Activated B cell treated with CpG ODN at 0.5 μM for 24 hours (primary cell): ENCODE data around the gene EMC1. TPM values are rescaled to one million over a fixed set of nuclear protein-coding genes. Genes with fewer than 3 reads are reported as not detected.

ENCODE experiments used
- ATAC-seq: fragments of 200-7000 bp; cut with Tn5 transposase; one replicate; pipeline ENCODE4 v1.10.0; 2021; ENCODE audit warnings: low read depth, mild to moderate bottlenecking, moderate library complexity
- CTCF ChIA-PET: fragments of 350-600 bp; sonication (Branson Sonifier 250); formaldehyde crosslinking; loops from one replicate; lab custom pipeline; 2021; ENCODE audit warnings: antibody characterized with exemption; lab: Charles Lee
- POLR2A ChIA-PET: fragments of 350-600 bp; sonication (Branson Sonifier 250); formaldehyde crosslinking; loops from one replicate; lab custom pipeline; 2021; ENCODE audit warnings: antibody characterized with exemption; lab: Charles Lee
- DNase-seq: peaks from one replicate; pipeline ENCODE4 v3.0.0; 2022
- H3K27ac Mint-ChIP-seq: one replicate; pipeline ENCODE4 v1.8.0; 2020; ENCODE audit warnings: mixed read lengths
- H3K27me3 Mint-ChIP-seq: one replicate; pipeline ENCODE4 v1.8.0; 2021; ENCODE audit warnings: mixed read lengths
- H3K36me3 Mint-ChIP-seq: one replicate; pipeline ENCODE4 v1.8.0; 2021; ENCODE audit warnings: low read depth, mixed read lengths
- H3K4me1 Mint-ChIP-seq: one replicate; pipeline ENCODE4 v1.8.0; 2021; ENCODE audit warnings: mixed read lengths
- H3K4me3 Mint-ChIP-seq: one replicate; pipeline ENCODE4 v1.8.0; 2020; ENCODE audit warnings: mild to moderate bottlenecking, mixed read lengths
- H3K9me3 Mint-ChIP-seq: one replicate; pipeline ENCODE4 v1.8.0; 2020; ENCODE audit warnings: mixed read lengths
- CTCF ChIP-seq: fragments of 200-600 bp; IDR thresholded peaks from one replicate; pipeline ENCODE4 v1.8.0; 2022; ENCODE audit warnings: antibody characterized with exemption, mild to moderate bottlenecking
- intact Hi-C: fragments of 100-400 bp; cut with micrococcal nuclease; formaldehyde crosslinking; loops from one replicate; pipeline ENCODE4 v1.15.1; 2024
- total RNA-seq: library from RNA; stranded (reverse); gene quantifications from 2 replicates; pipeline ENCODE4 v1.2.3, GENCODE V29; 2022

Gene EMC1
- total RNA-seq, 1 donor from 2014 or later = 42.7 TPM

GRCh38 chr1:19229229-19229628, 22.1 kb downstream of the EMC1 start:
- no peaks in the 10 kb centered on the region for H3K27me3 Mint-ChIP-seq
- POLR2A ChIA-PET = no interaction called here
- ATAC-seq (no peak), DNase-seq (no peak)
- no peak for TF ChIP-seq CTCF
- H3K36me3 Mint-ChIP-seq = peaks cover 91% of the 10 kb centered on the region
- no peak overlapping the region for H3K27ac Mint-ChIP-seq
- intact Hi-C loops = no loop called here
- CTCF ChIA-PET = no interaction called here
- no peak overlapping the region for H3K4me3 Mint-ChIP-seq
- no peaks in the 10 kb centered on the region for H3K4me1 Mint-ChIP-seq
- no peaks in the 10 kb centered on the region for H3K9me3 Mint-ChIP-seq

- intact Hi-C loops = no loop called here
- H3K36me3 Mint-ChIP-seq = peaks cover 94% of the 10 kb centered on the region
- H3K9me3 Mint-ChIP-seq = no peaks in the 10 kb centered on the region
- CTCF ChIA-PET = no interaction called here
- no peak overlapping the region for H3K4me3 Mint-ChIP-seq
- no peak overlapping the region for H3K27ac Mint-ChIP-seq
- no peaks in the 10 kb centered on the region for H3K27me3 Mint-ChIP-seq
- peaks cover 4% of the 10 kb centered on the region for H3K4me1 Mint-ChIP-seq
- POLR2A ChIA-PET = no interaction called here
- ATAC-seq (no peak), DNase-seq (no peak)
- no peak for TF ChIP-seq CTCF
Measured at GRCh38 chr1:19222979-19223824, 28.1 kb downstream of the EMC1 start.

GRCh38 chr1:19222573-19222972, 28.8 kb downstream of the EMC1 start:
- POLR2A ChIA-PET = no interaction called here
- DNase-seq (no peak), ATAC-seq (no peak)
- TF ChIP-seq CTCF = no peak
- Mint-ChIP-seq H3K27ac (no peak overlapping the region), H3K36me3 (peaks cover 93% of the 10 kb centered on the region), H3K27me3 (no peaks in the 10 kb centered on the region), H3K9me3 (no peaks in the 10 kb centered on the region), H3K4me1 (peaks cover 4% of the 10 kb centered on the region), H3K4me3 (no peak overlapping the region)
- intact Hi-C loops = no loop called here
- CTCF ChIA-PET = no interaction called here

GRCh38 chr1:19220991-19221390, 30.3 kb downstream of the EMC1 start:
- no peak overlapping the region for H3K27ac Mint-ChIP-seq
- POLR2A ChIA-PET = interaction anchor here (1.8 kb wide), 1 partner anchor 10 kb away, joined by 8 read pairs; no protein-coding TSS in a partner anchor
- DNase-seq = no peak
- no peak overlapping the region for H3K4me3 Mint-ChIP-seq
- peaks cover 4% of the 10 kb centered on the region for H3K4me1 Mint-ChIP-seq
- H3K36me3 Mint-ChIP-seq = peaks cover 90% of the 10 kb centered on the region
- H3K9me3 Mint-ChIP-seq = no peaks in the 10 kb centered on the region
- CTCF ChIA-PET = no interaction called here
- H3K27me3 Mint-ChIP-seq = no peaks in the 10 kb centered on the region
- TF ChIP-seq CTCF = no peak
- no peak for ATAC-seq
- intact Hi-C loops = no loop called here

- peak overlapping the region; percentile 46 for H3K27ac Mint-ChIP-seq
- H3K4me3 Mint-ChIP-seq = peak overlapping the region; percentile 8
- intact Hi-C loops = no loop called here
- peaks cover 4% of the 10 kb centered on the region for H3K4me1 Mint-ChIP-seq
- ChIA-PET CTCF (no interaction called here), POLR2A (interaction anchor here (1.8 kb wide), 1 partner anchor 9 kb away, joined by 8 read pairs; no protein-coding TSS in a partner anchor)
- no peaks in the 10 kb centered on the region for H3K27me3 Mint-ChIP-seq
- H3K9me3 Mint-ChIP-seq = no peaks in the 10 kb centered on the region
- no peak for DNase-seq
- peak; percentile 49 for ATAC-seq
- no peak for TF ChIP-seq CTCF
- H3K36me3 Mint-ChIP-seq = peaks cover 85% of the 10 kb centered on the region
Measured at GRCh38 chr1:19220080-19220846, 31.1 kb downstream of the EMC1 start.
